HepG2 (cell line): ENCODE results near the gene DPY30. TPM values are rescaled to one million over a fixed set of nuclear protein-coding genes. Genes with fewer than 3 reads are reported as not detected.

Experiments
- ARNT ChIP-seq: fragments of 450-650 bp; IDR thresholded peaks from 2 replicates; pipeline ENCODE4 v1.6.1; 2017
- ATF7 ChIP-seq, 2 experiments: fragments of 450-650 bp in 1 of 2; sonication (generic) in 1 of 2; formaldehyde crosslinking in 1 of 2; IDR thresholded peaks; 2 replicates each; pipeline versions ENCODE4 v1.4.0 to v1.6.1; 2016 to 2020; ENCODE audit warnings: antibody characterized with exemption in 1 of 2, mild to moderate bottlenecking in 1 of 2, missing genetic modification reagents in 1 of 2
- CBFB ChIP-seq: sonication (generic); formaldehyde crosslinking; IDR thresholded peaks from 2 replicates; pipeline ENCODE4 v1.4.0; 2020; ENCODE audit warnings: missing genetic modification reagents
- CC2D1A ChIP-seq: sonication (generic); formaldehyde crosslinking; IDR thresholded peaks from 2 replicates; pipeline ENCODE4 v1.8.1; 2023; ENCODE audit warnings: mild to moderate bottlenecking, missing genetic modification reagents
- DR1 ChIP-seq: sonication (generic); formaldehyde crosslinking; IDR thresholded peaks from 2 replicates; pipeline ENCODE4 v1.8.0; 2021; ENCODE audit warnings: mild to moderate bottlenecking, missing genetic modification reagents, inconsistent platforms
- FOXA1 ChIP-seq, 2 experiments: fragments of 450-650 bp in 1 of 2; sonication (generic) in 1 of 2; formaldehyde crosslinking in 1 of 2; IDR thresholded peaks; 2 replicates each; pipeline versions ENCODE4 v1.4.0 to v1.6.1; 2016 to 2020; ENCODE audit warnings: missing genetic modification reagents in 1 of 2
- HMGA1 ChIP-seq: sonication (generic); formaldehyde crosslinking; conservative IDR thresholded peaks from 2 replicates; pipeline ENCODE4 v1.4.0; 2020; ENCODE audit warnings: missing genetic modification reagents
- NFIC ChIP-seq: IDR thresholded peaks from 2 replicates; pipeline ENCODE4 v1.6.1; 2012; ENCODE audit warnings: mild to moderate bottlenecking, low read length, inconsistent platforms
- ZFYVE20 ChIP-seq: sonication (generic); formaldehyde crosslinking; IDR thresholded peaks from 2 replicates; pipeline ENCODE4 v1.8.0; 2023; ENCODE audit warnings: low read depth, mild to moderate bottlenecking, moderate library complexity, missing genetic modification reagents, borderline replicate concordance
- ZKSCAN8 ChIP-seq: IDR thresholded peaks from 2 replicates; pipeline ENCODE4 v1.6.1; 2016; ENCODE audit warnings: borderline replicate concordance, missing genetic modification reagents, missing compliant biosample characterization
- ZNF143 ChIP-seq: sonication (generic); formaldehyde crosslinking; IDR thresholded peaks from 2 replicates; pipeline ENCODE4 v1.4.0; 2020; ENCODE audit warnings: missing genetic modification reagents
- ZNF160 ChIP-seq: sonication (generic); formaldehyde crosslinking; IDR thresholded peaks from 2 replicates; pipeline ENCODE4 v1.8.0; 2022; ENCODE audit warnings: mild to moderate bottlenecking, inconsistent platforms, missing genetic modification reagents
- ZNF446 ChIP-seq: sonication (generic); formaldehyde crosslinking; IDR thresholded peaks from 2 replicates; pipeline ENCODE4 v1.5.0; 2020; ENCODE audit warnings: mild to moderate bottlenecking, missing genetic modification reagents
- polyA plus RNA-seq, 8 experiments: library from polyadenylated mRNA; depleted of rRNA in 3 of 8; stranded (reverse) in 7 of 8; unstranded in 1 of 8; fragments of >200 nt; fragmentation: Illumina TruSeq in 4 of 8; extraction: Trizol in 4 of 8; gene quantifications; 2 replicates each; pipeline versions ENCODE4 v1.2.1 to v1.2.3, GENCODE V29; 2011 to 2016; ENCODE audit warnings: low read depth in 4 of 8, missing spikeins in 1 of 8, mixed read lengths in 1 of 8; ENCODE audit not compliant: insufficient read depth in 1 of 8
- total RNA-seq, 5 experiments: library from RNA; depleted of rRNA; stranded (reverse); fragments of >200 nt; fragmentation: Illumina TruSeq; extraction: Trizol; gene quantifications; 2 replicates each; pipeline ENCODE4 v1.2.3, GENCODE V29; 2016; ENCODE audit warnings: low read depth in 1 of 5
- TF ChIP-seq, protein P1 (sequence below): sonication (generic); formaldehyde crosslinking; IDR thresholded peaks from 2 replicates; pipeline ENCODE4 v1.4.0; 2020; ENCODE audit warnings: mild to moderate bottlenecking, missing genetic modification reagents
- TF ChIP-seq, protein P2 (sequence below): sonication (generic); formaldehyde crosslinking; IDR thresholded peaks from 2 replicates; pipeline ENCODE4 v1.4.0; 2020; ENCODE audit warnings: mild to moderate bottlenecking, missing genetic modification reagents
- TF ChIP-seq, protein P3 (sequence below): sonication (generic); formaldehyde crosslinking; IDR thresholded peaks from 2 replicates; pipeline ENCODE4 v1.4.0; 2020; ENCODE audit warnings: missing genetic modification reagents, borderline replicate concordance
- TF ChIP-seq, protein P4 (sequence below): sonication (generic); formaldehyde crosslinking; IDR thresholded peaks from 2 replicates; pipeline ENCODE4 v1.4.0; 2020; ENCODE audit warnings: missing genetic modification reagents, borderline replicate concordance

The DPY30 gene
- total and polyA plus RNA-seq, 2 of the 13 experiments (the other 11 are each of a cell fraction or from before 2014, with no cell fraction given), result 98.1 to 118 TPM

DNA sequence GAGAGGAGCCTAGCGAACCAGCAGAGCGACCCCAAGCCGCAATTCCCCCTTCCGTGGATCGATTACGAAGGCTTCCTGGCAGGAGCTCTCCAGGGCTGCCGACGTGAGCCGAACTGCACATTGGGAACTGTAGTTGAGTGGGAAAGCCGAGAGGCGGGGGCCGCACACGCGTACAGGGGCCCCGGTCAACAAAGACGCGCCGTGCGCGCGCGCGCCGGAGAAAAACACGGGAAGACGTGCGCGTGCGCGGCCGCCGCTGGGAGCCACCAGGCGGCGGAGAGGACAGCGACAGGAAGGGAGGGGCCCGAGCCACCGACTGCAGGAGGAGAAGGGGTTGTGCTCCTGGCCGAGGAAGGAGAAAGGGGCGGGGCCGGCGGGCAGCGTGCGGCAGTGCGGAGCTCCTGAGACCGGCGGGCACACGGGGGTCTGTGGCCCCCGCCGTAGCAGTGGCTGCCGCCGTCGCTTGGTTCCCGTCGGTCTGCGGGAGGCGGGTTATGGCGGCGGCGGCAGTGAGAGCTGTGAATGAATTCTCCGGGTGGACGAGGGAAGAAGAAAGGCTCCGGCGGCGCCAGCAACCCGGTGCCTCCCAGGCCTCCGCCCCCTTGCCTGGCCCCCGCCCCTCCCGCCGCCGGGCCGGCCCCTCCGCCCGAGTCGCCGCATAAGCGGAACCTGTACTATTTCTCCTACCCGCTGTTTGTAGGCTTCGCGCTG is 23.9 kb upstream of the DPY30 start, which contains the start of gene SPAST (continued):
- TF ChIP-seq DR1, result peak; percentile 86
- TF ChIP-seq, protein P1, sequence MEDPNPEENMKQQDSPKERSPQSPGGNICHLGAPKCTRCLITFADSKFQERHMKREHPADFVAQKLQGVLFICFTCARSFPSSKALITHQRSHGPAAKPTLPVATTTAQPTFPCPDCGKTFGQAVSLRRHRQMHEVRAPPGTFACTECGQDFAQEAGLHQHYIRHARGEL, result no peak
- TF ChIP-seq, protein P2, sequence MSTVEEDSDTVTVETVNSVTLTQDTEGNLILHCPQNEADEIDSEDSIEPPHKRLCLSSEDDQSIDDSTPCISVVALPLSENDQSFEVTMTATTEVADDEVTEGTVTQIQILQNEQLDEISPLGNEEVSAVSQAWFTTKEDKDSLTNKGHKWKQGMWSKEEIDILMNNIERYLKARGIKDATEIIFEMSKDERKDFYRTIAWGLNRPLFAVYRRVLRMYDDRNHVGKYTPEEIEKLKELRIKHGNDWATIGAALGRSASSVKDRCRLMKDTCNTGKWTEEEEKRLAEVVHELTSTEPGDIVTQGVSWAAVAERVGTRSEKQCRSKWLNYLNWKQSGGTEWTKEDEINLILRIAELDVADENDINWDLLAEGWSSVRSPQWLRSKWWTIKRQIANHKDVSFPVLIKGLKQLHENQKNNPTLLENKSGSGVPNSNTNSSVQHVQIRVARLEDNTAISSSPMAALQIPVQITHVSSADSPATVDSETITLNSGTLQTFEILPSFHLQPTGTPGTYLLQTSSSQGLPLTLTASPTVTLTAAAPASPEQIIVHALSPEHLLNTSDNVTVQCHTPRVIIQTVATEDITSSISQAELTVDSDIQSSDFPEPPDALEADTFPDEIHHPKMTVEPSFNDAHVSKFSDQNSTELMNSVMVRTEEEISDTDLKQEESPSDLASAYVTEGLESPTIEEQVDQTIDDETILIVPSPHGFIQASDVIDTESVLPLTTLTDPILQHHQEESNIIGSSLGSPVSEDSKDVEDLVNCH (CRISPR knock-in tag), result 0 out of 2 replicates have a peak, but pooled peaks have one; percentile 81
- no peak for TF ChIP-seq CC2D1A (CRISPR knock-in tag)
- TF ChIP-seq ATF7 (IDR thresholded peaks at IDR 0.05), result no peak
- no peak; the same call in 1 of the 2 replicates for TF ChIP-seq ATF7 (CRISPR knock-in tag; IDR thresholded peaks at IDR 0.05)
- TF ChIP-seq ZNF446 (CRISPR knock-in tag), result peak; percentile 97
- no peak for TF ChIP-seq FOXA1 (IDR thresholded peaks at IDR 0.05)
- peak; percentile 98 for TF ChIP-seq FOXA1 (CRISPR knock-in tag; IDR thresholded peaks at IDR 0.05)
- peak; percentile 89; the same call in 1 of the 2 replicates for TF ChIP-seq ZNF160 (CRISPR knock-in tag)
- TF ChIP-seq, protein P3, sequence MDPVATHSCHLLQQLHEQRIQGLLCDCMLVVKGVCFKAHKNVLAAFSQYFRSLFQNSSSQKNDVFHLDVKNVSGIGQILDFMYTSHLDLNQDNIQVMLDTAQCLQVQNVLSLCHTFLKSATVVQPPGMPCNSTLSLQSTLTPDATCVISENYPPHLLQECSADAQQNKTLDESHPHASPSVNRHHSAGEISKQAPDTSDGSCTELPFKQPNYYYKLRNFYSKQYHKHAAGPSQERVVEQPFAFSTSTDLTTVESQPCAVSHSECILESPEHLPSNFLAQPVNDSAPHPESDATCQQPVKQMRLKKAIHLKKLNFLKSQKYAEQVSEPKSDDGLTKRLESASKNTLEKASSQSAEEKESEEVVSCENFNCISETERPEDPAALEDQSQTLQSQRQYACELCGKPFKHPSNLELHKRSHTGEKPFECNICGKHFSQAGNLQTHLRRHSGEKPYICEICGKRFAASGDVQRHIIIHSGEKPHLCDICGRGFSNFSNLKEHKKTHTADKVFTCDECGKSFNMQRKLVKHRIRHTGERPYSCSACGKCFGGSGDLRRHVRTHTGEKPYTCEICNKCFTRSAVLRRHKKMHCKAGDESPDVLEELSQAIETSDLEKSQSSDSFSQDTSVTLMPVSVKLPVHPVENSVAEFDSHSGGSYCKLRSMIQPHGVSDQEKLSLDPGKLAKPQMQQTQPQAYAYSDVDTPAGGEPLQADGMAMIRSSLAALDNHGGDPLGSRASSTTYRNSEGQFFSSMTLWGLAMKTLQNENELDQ (CRISPR knock-in tag), result no peak; the same call in 1 of the 2 replicates
- no peak for TF ChIP-seq NFIC
- TF ChIP-seq ZKSCAN8 (CRISPR knock-in tag), result peak; percentile 90
- peak; percentile 98 for TF ChIP-seq ZNF143 (CRISPR knock-in tag)
- TF ChIP-seq ZFYVE20 (CRISPR knock-in tag), result no peak
- no peak for TF ChIP-seq ARNT
- TF ChIP-seq, protein P4, sequence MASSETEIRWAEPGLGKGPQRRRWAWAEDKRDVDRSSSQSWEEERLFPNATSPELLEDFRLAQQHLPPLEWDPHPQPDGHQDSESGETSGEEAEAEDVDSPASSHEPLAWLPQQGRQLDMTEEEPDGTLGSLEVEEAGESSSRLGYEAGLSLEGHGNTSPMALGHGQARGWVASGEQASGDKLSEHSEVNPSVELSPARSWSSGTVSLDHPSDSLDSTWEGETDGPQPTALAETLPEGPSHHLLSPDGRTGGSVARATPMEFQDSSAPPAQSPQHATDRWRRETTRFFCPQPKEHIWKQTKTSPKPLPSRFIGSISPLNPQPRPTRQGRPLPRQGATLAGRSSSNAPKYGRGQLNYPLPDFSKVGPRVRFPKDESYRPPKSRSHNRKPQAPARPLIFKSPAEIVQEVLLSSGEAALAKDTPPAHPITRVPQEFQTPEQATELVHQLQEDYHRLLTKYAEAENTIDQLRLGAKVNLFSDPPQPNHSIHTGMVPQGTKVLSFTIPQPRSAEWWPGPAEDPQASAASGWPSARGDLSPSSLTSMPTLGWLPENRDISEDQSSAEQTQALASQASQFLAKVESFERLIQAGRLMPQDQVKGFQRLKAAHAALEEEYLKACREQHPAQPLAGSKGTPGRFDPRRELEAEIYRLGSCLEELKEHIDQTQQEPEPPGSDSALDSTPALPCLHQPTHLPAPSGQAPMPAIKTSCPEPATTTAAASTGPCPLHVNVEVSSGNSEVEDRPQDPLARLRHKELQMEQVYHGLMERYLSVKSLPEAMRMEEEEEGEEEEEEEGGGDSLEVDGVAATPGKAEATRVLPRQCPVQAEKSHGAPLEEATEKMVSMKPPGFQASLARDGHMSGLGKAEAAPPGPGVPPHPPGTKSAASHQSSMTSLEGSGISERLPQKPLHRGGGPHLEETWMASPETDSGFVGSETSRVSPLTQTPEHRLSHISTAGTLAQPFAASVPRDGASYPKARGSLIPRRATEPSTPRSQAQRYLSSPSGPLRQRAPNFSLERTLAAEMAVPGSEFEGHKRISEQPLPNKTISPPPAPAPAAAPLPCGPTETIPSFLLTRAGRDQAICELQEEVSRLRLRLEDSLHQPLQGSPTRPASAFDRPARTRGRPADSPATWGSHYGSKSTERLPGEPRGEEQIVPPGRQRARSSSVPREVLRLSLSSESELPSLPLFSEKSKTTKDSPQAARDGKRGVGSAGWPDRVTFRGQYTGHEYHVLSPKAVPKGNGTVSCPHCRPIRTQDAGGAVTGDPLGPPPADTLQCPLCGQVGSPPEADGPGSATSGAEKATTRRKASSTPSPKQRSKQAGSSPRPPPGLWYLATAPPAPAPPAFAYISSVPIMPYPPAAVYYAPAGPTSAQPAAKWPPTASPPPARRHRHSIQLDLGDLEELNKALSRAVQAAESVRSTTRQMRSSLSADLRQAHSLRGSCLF, result 0 out of 2 replicates have a peak, but pooled peaks have one; percentile 63
- peak; percentile 73; the same call in 1 of the 2 replicates for TF ChIP-seq CBFB (CRISPR knock-in tag)
- no peak for TF ChIP-seq HMGA1 (CRISPR knock-in tag)
